Panc1 (cell line): ENCODE data around the gene GNS. TPM values are rescaled to one million over a fixed set of nuclear protein-coding genes. Genes with fewer than 3 reads are reported as not detected.

Experiments
- ATAC-seq: fragments of 200-7000 bp; cut with Tn5 transposase; 2 replicates; pipeline ENCODE4 v1.9.1; 2020; ENCODE audit warnings: mild to moderate bottlenecking, moderate library complexity
- BruUV-seq: library from RNA; stranded (reverse); fragments of 400-500 nt; replicated peaks from 2 replicates; lab custom pipeline; 2021; lab: Mats Ljungman, UMichigan
- CTCF ChIA-PET: fragments of 300-600 bp; sonication (Branson Sonifier 250); formaldehyde crosslinking; loops from one replicate; lab custom pipeline; 2022; ENCODE audit warnings: antibody characterized with exemption; lab: Charles Lee
- POLR2A ChIA-PET: fragments of 300-600 bp; sonication (Branson Sonifier 250); formaldehyde crosslinking; loops from one replicate; lab custom pipeline; 2022; ENCODE audit warnings: antibody characterized with exemption; lab: Charles Lee
- DNase-seq: peaks from one replicate; pipeline ENCODE4 v3.0.0-alpha.2; 2010; ENCODE audit warnings: low read depth, low spot score
- H3K27ac ChIP-seq: 2 replicates; pipeline ENCODE4 v1.5.1; 2011; ENCODE audit warnings: mild to moderate bottlenecking, low read length, inconsistent platforms
- H3K27me3 ChIP-seq: fragments of 200-500 bp; sonication (Bioruptor generic); 2 replicates; pipeline ENCODE4 v1.6.0; 2014; ENCODE audit warnings: low read length, inconsistent platforms; ENCODE audit not compliant: control insufficient read depth, insufficient read depth
- H3K36me3 ChIP-seq: fragments of 200-500 bp; sonication (Bioruptor generic); 2 replicates; pipeline ENCODE4 v1.5.1; 2014; ENCODE audit warnings: inconsistent platforms, mild to moderate bottlenecking, low read length, moderate library complexity; ENCODE audit not compliant: control insufficient read depth, insufficient read depth
- H3K4me1 ChIP-seq: 2 replicates; pipeline ENCODE4 v1.5.1; 2011; ENCODE audit warnings: inconsistent platforms, mild to moderate bottlenecking, low read length, moderate library complexity; ENCODE audit not compliant: control insufficient read depth, insufficient read depth
- H3K4me3 ChIP-seq, 2 experiments: 2 replicates each; pipeline ENCODE4 v1.5.1; 2011 to 2012; ENCODE audit warnings: low read depth in 2 of 2, low read length in 2 of 2, mild to moderate bottlenecking in 2 of 2, inconsistent platforms in 1 of 2, moderate library complexity in 1 of 2
- H3K9me3 ChIP-seq: fragments of 200-500 bp; sonication (Bioruptor generic); 2 replicates; pipeline ENCODE4 v1.5.1; 2014; ENCODE audit warnings: low read depth, mild to moderate bottlenecking, inconsistent platforms, low read length, moderate library complexity; ENCODE audit not compliant: control insufficient read depth, insufficient read depth
- CTCF ChIP-seq: fragments of 450-650 bp; IDR thresholded peaks from 2 replicates; pipeline ENCODE4 v1.5.1; 2017; ENCODE audit warnings: mild to moderate bottlenecking
- POLR2AphosphoS5 ChIP-seq: IDR thresholded peaks from 2 replicates; pipeline ENCODE4 v1.6.1; 2012; ENCODE audit warnings: mild to moderate bottlenecking, low read depth, low read length, moderate library complexity
- REST ChIP-seq, 2 experiments: IDR thresholded peaks; 2 replicates each; pipeline ENCODE4 v1.6.1; 2011 to 2012; ENCODE audit warnings: low read depth in 2 of 2, control low read depth in 1 of 2, low read length in 1 of 2, mild to moderate bottlenecking in 1 of 2, moderate library complexity in 1 of 2; ENCODE audit not compliant: insufficient read depth in 1 of 2
- SIN3A ChIP-seq: IDR thresholded peaks from 2 replicates; pipeline ENCODE4 v1.6.1; 2012; ENCODE audit warnings: low read depth, mild to moderate bottlenecking, low read length, moderate library complexity, borderline replicate concordance; ENCODE audit not compliant: insufficient read depth
- TCF7L2 ChIP-seq: IDR thresholded peaks from 2 replicates; pipeline ENCODE4 v1.6.1; 2011; ENCODE audit warnings: mild to moderate bottlenecking, low read depth, low read length, inconsistent platforms
- in situ Hi-C: cut with HindIII; loops from 2 replicates; pipeline ENCODE4 v1.10.0; 2016; ENCODE audit warnings: low sequenced_read_pairs, low pct_unique_long_range_greater_than_20kb
- intact Hi-C: fragments of 100-400 bp; cut with micrococcal nuclease; formaldehyde crosslinking; loops from one replicate; pipeline ENCODE4 v1.10.0; 2022; ENCODE audit not compliant: unreplicated experiment
- total RNA-seq: library from RNA; stranded (reverse); gene quantifications from one replicate; pipeline ENCODE4 v1.2.1, GENCODE V29; 2021; ENCODE audit not compliant: unreplicated experiment

The GNS gene
- total RNA-seq, 1 experiment from 2014 or later = 117 TPM

GRCh38 chr12:64757771-64758170 lies 1.4 kb downstream of the GNS start:
- peak overlapping the region; percentile 99 to 100; a peak in 3 of 4 replicates for H3K4me3 ChIP-seq
- peaks cover 8% of the 10 kb centered on the region; the same call in 1 of the 2 replicates for H3K4me1 ChIP-seq
- no TSS peak for BruUV-seq
- CTCF ChIA-PET = no interaction called here
- no peaks in the 10 kb centered on the region for H3K27me3 ChIP-seq
- no peak for DNase-seq
- no peak for ATAC-seq
- no peak for TF ChIP-seq REST (IDR thresholded peaks at IDR 0.05; ENCODE audit: insufficient read depth in 1 of 2, low read depth in 2 of 2, low read length in 1 of 2)
- TF ChIP-seq TCF7L2 = no peak
- no peak for TF ChIP-seq POLR2AphosphoS5
- intact Hi-C loops (no loop called here), in situ Hi-C loops (no loop called here)
- no peak overlapping the region for H3K27ac ChIP-seq
- H3K9me3 ChIP-seq = no peaks in the 10 kb centered on the region
- POLR2A ChIA-PET = interaction anchor here (0.5 kb wide), 1 partner anchor 168 kb away, joined by 5 read pairs; no protein-coding TSS in a partner anchor
- no peaks in the 10 kb centered on the region; the same call in 1 of the 2 replicates for H3K36me3 ChIP-seq

- Histone ChIP-seq H3K36me3 (peaks cover 7% of the 10 kb centered on the region), H3K4me3 (no peak overlapping the region), H3K27me3 (no peaks in the 10 kb centered on the region), H3K9me3 (no peaks in the 10 kb centered on the region), H3K27ac (no peak overlapping the region), H3K4me1 (peaks cover 8% of the 10 kb centered on the region; the same call in 1 of the 2 replicates)
- intact Hi-C loops (no loop called here), in situ Hi-C loops (no loop called here)
- ChIA-PET POLR2A (no interaction called here), CTCF (no interaction called here)
- DNase-seq = no peak
- no peak for ATAC-seq
- no peak for TF ChIP-seq CTCF
- TF ChIP-seq REST (IDR thresholded peaks at IDR 0.05; ENCODE audit: insufficient read depth in 1 of 2, low read depth in 2 of 2, low read length in 1 of 2) = no peak
- TF ChIP-seq SIN3A = no peak
- TF ChIP-seq TCF7L2 = no peak
- TF ChIP-seq POLR2AphosphoS5 = no peak
- no TSS peak for BruUV-seq
These were observed 2.8 kb downstream of the GNS start for GRCh38 chr12:64756376-64756775.
